ENCODE measurements around the gene MAP3K2. TPM values are rescaled to one million over a fixed set of nuclear protein-coding genes. Genes with fewer than 3 reads are reported as not detected.

Gene MAP3K2
- total and polyA plus RNA-seq, 2 of the 8 experiments (the other 6 are each of a cell fraction or from before 2014, with no cell fraction given) = 2.0 to 23.2 TPM

DNA sequence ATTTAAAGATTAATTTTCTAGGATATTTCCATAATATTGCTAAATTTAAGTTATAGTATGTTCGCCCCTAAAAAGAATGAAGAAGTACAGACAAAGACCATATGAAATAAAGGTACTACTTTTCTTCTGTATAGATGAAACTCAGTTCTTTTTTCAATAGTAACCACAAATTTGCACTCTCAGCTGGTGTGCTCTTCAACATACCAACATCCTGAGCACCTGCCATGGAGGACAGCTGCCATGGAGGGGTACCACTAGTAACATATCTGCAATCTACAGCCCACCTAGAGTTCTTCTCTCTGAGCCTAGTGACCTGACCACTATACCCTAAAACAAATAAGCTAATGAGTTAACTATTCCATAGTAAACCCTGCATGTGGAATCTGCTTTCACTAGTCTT lies 57.0 kb downstream of the MAP3K2 start (continued):
- TF ChIP-seq, protein P1, sequence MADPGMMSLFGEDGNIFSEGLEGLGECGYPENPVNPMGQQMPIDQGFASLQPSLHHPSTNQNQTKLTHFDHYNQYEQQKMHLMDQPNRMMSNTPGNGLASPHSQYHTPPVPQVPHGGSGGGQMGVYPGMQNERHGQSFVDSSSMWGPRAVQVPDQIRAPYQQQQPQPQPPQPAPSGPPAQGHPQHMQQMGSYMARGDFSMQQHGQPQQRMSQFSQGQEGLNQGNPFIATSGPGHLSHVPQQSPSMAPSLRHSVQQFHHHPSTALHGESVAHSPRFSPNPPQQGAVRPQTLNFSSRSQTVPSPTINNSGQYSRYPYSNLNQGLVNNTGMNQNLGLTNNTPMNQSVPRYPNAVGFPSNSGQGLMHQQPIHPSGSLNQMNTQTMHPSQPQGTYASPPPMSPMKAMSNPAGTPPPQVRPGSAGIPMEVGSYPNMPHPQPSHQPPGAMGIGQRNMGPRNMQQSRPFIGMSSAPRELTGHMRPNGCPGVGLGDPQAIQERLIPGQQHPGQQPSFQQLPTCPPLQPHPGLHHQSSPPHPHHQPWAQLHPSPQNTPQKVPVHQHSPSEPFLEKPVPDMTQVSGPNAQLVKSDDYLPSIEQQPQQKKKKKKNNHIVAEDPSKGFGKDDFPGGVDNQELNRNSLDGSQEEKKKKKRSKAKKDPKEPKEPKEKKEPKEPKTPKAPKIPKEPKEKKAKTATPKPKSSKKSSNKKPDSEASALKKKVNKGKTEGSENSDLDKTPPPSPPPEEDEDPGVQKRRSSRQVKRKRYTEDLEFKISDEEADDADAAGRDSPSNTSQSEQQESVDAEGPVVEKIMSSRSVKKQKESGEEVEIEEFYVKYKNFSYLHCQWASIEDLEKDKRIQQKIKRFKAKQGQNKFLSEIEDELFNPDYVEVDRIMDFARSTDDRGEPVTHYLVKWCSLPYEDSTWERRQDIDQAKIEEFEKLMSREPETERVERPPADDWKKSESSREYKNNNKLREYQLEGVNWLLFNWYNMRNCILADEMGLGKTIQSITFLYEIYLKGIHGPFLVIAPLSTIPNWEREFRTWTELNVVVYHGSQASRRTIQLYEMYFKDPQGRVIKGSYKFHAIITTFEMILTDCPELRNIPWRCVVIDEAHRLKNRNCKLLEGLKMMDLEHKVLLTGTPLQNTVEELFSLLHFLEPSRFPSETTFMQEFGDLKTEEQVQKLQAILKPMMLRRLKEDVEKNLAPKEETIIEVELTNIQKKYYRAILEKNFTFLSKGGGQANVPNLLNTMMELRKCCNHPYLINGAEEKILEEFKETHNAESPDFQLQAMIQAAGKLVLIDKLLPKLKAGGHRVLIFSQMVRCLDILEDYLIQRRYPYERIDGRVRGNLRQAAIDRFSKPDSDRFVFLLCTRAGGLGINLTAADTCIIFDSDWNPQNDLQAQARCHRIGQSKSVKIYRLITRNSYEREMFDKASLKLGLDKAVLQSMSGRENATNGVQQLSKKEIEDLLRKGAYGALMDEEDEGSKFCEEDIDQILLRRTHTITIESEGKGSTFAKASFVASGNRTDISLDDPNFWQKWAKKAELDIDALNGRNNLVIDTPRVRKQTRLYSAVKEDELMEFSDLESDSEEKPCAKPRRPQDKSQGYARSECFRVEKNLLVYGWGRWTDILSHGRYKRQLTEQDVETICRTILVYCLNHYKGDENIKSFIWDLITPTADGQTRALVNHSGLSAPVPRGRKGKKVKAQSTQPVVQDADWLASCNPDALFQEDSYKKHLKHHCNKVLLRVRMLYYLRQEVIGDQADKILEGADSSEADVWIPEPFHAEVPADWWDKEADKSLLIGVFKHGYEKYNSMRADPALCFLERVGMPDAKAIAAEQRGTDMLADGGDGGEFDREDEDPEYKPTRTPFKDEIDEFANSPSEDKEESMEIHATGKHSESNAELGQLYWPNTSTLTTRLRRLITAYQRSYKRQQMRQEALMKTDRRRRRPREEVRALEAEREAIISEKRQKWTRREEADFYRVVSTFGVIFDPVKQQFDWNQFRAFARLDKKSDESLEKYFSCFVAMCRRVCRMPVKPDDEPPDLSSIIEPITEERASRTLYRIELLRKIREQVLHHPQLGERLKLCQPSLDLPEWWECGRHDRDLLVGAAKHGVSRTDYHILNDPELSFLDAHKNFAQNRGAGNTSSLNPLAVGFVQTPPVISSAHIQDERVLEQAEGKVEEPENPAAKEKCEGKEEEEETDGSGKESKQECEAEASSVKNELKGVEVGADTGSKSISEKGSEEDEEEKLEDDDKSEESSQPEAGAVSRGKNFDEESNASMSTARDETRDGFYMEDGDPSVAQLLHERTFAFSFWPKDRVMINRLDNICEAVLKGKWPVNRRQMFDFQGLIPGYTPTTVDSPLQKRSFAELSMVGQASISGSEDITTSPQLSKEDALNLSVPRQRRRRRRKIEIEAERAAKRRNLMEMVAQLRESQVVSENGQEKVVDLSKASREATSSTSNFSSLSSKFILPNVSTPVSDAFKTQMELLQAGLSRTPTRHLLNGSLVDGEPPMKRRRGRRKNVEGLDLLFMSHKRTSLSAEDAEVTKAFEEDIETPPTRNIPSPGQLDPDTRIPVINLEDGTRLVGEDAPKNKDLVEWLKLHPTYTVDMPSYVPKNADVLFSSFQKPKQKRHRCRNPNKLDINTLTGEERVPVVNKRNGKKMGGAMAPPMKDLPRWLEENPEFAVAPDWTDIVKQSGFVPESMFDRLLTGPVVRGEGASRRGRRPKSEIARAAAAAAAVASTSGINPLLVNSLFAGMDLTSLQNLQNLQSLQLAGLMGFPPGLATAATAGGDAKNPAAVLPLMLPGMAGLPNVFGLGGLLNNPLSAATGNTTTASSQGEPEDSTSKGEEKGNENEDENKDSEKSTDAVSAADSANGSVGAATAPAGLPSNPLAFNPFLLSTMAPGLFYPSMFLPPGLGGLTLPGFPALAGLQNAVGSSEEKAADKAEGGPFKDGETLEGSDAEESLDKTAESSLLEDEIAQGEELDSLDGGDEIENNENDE (IDR thresholded peaks at IDR 0.05; ENCODE audit: insufficient replicate concordance, low read length) = no peak
- no peak for TF ChIP-seq POLR2AphosphoS5 (IDR thresholded peaks at IDR 0.05; ENCODE audit: low read depth, low read length)
- TF ChIP-seq, protein P2, sequence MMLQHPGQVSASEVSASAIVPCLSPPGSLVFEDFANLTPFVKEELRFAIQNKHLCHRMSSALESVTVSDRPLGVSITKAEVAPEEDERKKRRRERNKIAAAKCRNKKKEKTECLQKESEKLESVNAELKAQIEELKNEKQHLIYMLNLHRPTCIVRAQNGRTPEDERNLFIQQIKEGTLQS (IDR thresholded peaks at IDR 0.05; ENCODE audit: insufficient read depth, low read depth, low read length) = no peak
- no peak for TF ChIP-seq SP1 (IDR thresholded peaks at IDR 0.05; ENCODE audit: low read depth, low read length)
- no peak for TF ChIP-seq KDM1A (IDR thresholded peaks at IDR 0.05; ENCODE audit: borderline replicate concordance, low read length)
